Natural killer cell (primary cell): ENCODE measurements around the gene CHCHD3. TPM values are rescaled to one million over a fixed set of nuclear protein-coding genes. Genes with fewer than 3 reads are reported as not detected.

Experiments
- ATAC-seq, 3 donors: fragments of 150-1000 bp in 2 of 3; fragments of 200-7000 bp in 1 of 3; cut with Tn5 transposase; 1 replicate in 1 of 3; 2 replicates in 2 of 3; pipeline ENCODE4 v1.10.0; 2021; ENCODE audit warnings: mild to moderate bottlenecking in 2 of 3, moderate library complexity in 2 of 3
- DNase-seq, 2 donors: peaks; one replicate each; pipeline versions ENCODE4 v3.0.0 to v3.0.0-alpha.2; 2013 to 2021; ENCODE audit warnings: mixed read lengths in 1 of 2
- H3K27ac ChIP-seq: one replicate; pipeline ENCODE4 v1.5.1; 2013; ENCODE audit warnings: mild to moderate bottlenecking, low read length
- H3K27me3 ChIP-seq: one replicate; pipeline ENCODE4 v1.6.1; 2013; ENCODE audit warnings: low read length; ENCODE audit not compliant: control insufficient read depth, insufficient read depth
- H3K36me3 ChIP-seq: one replicate; pipeline ENCODE4 v1.6.1; 2013; ENCODE audit warnings: low read length; ENCODE audit not compliant: control insufficient read depth, insufficient read depth
- H3K4me1 ChIP-seq: one replicate; pipeline ENCODE4 v1.6.1; 2013; ENCODE audit warnings: low read length; ENCODE audit not compliant: control insufficient read depth, insufficient read depth
- H3K4me3 ChIP-seq: one replicate; pipeline ENCODE4 v1.5.1; 2013; ENCODE audit warnings: low read length
- H3K9me3 ChIP-seq: one replicate; pipeline ENCODE4 v1.6.1; 2013; ENCODE audit warnings: low read length; ENCODE audit not compliant: control insufficient read depth, insufficient read depth
- H3K27ac Mint-ChIP-seq, 2 donors: one replicate each; pipeline ENCODE4 v1.8.0; 2022; ENCODE audit warnings: mild to moderate bottlenecking in 2 of 2, mixed read lengths in 2 of 2, moderate library complexity in 1 of 2
- H3K27me3 Mint-ChIP-seq, 2 donors: one replicate each; pipeline ENCODE4 v1.8.0; 2022; ENCODE audit warnings: low read depth in 2 of 2, mixed read lengths in 2 of 2
- H3K36me3 Mint-ChIP-seq: one replicate; pipeline ENCODE4 v1.8.0; 2022; ENCODE audit warnings: mixed read lengths
- H3K4me1 Mint-ChIP-seq, 2 donors: one replicate each; pipeline ENCODE4 v1.8.0; 2022; ENCODE audit warnings: mixed read lengths in 2 of 2
- H3K4me3 Mint-ChIP-seq: one replicate; pipeline ENCODE4 v1.8.0; 2022; ENCODE audit warnings: mild to moderate bottlenecking, moderate library complexity, mixed read lengths
- H3K9me3 Mint-ChIP-seq, 2 donors: one replicate each; pipeline ENCODE4 v1.8.0; 2022; ENCODE audit warnings: mixed read lengths in 2 of 2
- WGBS: methylation state at CpG from one replicate; pipeline ENCODE4 v1.1.7; 2013; ENCODE audit warnings: missing lambda C conversion rate; ENCODE audit not compliant: insufficient coverage; 5-methylcytosine and 5-hydroxymethylcytosine counted together
- intact Hi-C: fragments of 100-400 bp; cut with micrococcal nuclease; formaldehyde crosslinking; loops from one replicate; pipeline ENCODE4 v1.14.2; 2022
- total RNA-seq, 4 donors: library from RNA; stranded (reverse); fragments of 120-200 nt in 1 of 4; gene quantifications; one replicate each; pipeline versions ENCODE4 v1.2.3 to v1.2.4, GENCODE V29; 2013 to 2022
- TF ChIP-seq, protein P1 (sequence below): fragments of 200-600 bp; IDR thresholded peaks from one replicate; pipeline ENCODE4 v1.8.0; 2022; ENCODE audit warnings: antibody characterized with exemption

CHCHD3 gene
- total RNA-seq, 3 donors from 2014 or later (not counting 1 experiment from before 2014, with no cell fraction given) = 35.2 to 41.0 (median 35.9) TPM

DNA sequence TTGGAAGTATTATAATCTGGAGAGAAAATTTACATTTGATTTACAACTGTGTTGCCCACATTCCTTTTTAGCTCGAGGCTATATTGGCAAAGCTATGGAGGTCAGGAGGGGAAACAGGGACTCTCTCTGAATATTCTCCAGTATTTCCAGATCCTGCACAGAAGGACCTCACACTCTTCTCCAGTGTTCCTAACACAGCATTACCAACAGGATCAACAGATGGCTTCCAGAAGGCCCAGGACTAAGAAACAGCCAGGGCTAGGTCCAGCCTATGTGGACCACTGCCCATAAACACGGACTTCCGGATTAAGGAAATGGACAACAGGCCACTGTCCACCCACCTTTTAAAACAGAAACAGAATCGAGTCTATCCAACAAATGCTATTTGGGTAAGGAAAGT is 65.3 kb downstream of the CHCHD3 start:
- TF ChIP-seq, protein P1, sequence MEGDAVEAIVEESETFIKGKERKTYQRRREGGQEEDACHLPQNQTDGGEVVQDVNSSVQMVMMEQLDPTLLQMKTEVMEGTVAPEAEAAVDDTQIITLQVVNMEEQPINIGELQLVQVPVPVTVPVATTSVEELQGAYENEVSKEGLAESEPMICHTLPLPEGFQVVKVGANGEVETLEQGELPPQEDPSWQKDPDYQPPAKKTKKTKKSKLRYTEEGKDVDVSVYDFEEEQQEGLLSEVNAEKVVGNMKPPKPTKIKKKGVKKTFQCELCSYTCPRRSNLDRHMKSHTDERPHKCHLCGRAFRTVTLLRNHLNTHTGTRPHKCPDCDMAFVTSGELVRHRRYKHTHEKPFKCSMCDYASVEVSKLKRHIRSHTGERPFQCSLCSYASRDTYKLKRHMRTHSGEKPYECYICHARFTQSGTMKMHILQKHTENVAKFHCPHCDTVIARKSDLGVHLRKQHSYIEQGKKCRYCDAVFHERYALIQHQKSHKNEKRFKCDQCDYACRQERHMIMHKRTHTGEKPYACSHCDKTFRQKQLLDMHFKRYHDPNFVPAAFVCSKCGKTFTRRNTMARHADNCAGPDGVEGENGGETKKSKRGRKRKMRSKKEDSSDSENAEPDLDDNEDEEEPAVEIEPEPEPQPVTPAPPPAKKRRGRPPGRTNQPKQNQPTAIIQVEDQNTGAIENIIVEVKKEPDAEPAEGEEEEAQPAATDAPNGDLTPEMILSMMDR = no peak
- Mint-ChIP-seq H3K27me3 (no peaks in the 10 kb centered on the region), H3K27ac (no peak overlapping the region), H3K9me3 (no peaks in the 10 kb centered on the region), H3K4me1 (peaks cover 11 to 28% of the 10 kb centered on the region in 2 donors), H3K36me3 (no peaks in the 10 kb centered on the region), H3K4me3 (no peak overlapping the region)
- no peak overlapping the region for H3K27ac ChIP-seq
- intact Hi-C loops = no loop called here
- no peaks in the 10 kb centered on the region for H3K27me3 ChIP-seq
- 94% methylated on average over 4 of the region's 4 CpGs for WGBS
- DNase-seq (no peak), ATAC-seq (no peak)
- H3K4me1 ChIP-seq = no peaks in the 10 kb centered on the region
- no peaks in the 10 kb centered on the region for H3K36me3 ChIP-seq
- H3K9me3 ChIP-seq = no peaks in the 10 kb centered on the region
- H3K4me3 ChIP-seq = no peak overlapping the region

DNA sequence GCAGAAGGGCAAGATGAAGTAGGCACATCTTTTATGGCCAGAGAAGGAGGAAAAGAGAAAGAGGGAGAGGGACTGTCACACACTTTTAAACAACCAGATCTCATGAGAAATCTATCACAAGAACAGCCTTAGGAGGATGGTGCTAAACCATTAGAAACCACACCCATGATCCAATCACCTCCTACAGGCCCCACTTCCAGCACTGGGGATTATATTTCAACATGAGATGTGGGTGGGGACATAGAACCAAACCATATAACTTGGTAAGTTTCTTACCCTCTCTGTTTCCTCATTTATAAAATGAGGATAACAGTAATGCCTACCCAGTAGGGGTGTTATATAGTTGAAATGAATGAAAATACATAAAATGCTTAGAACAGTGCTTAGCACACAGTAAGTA is 66.0 kb downstream of the CHCHD3 start:
- DNase-seq (no peak), ATAC-seq (no peak)
- H3K4me1 Mint-ChIP-seq = peaks cover 13 to 28% of the 10 kb centered on the region in 2 donors
- no peaks in the 10 kb centered on the region for H3K4me1 ChIP-seq
- intact Hi-C loops = no loop called here
- no peaks in the 10 kb centered on the region for H3K9me3 ChIP-seq
- H3K4me3 ChIP-seq = no peak overlapping the region
- H3K4me3 Mint-ChIP-seq = no peak overlapping the region
- H3K27me3 Mint-ChIP-seq = no peaks in the 10 kb centered on the region
- H3K27me3 ChIP-seq = no peaks in the 10 kb centered on the region
- no peaks in the 10 kb centered on the region for H3K36me3 Mint-ChIP-seq
- no peak overlapping the region for H3K27ac Mint-ChIP-seq
- H3K36me3 ChIP-seq = no peaks in the 10 kb centered on the region
- TF ChIP-seq, protein P1 = no peak
- no peaks in the 10 kb centered on the region for H3K9me3 Mint-ChIP-seq
- H3K27ac ChIP-seq = no peak overlapping the region

GRCh38 chr7:133011746-133012145 is 70.1 kb downstream of the CHCHD3 start:
- no peak overlapping the region for H3K27ac Mint-ChIP-seq
- DNase-seq (no peak), ATAC-seq (no peak)
- peaks cover 28 to 42% of the 10 kb centered on the region in 2 donors for H3K4me1 Mint-ChIP-seq
- 94% methylated on average over 2 of the region's 5 CpGs for WGBS
- no peak overlapping the region for H3K4me3 Mint-ChIP-seq
- H3K4me3 ChIP-seq = no peak overlapping the region
- no peaks in the 10 kb centered on the region for H3K9me3 Mint-ChIP-seq
- no peak overlapping the region for H3K27ac ChIP-seq
- no peaks in the 10 kb centered on the region for H3K27me3 ChIP-seq
- H3K27me3 Mint-ChIP-seq = no peaks in the 10 kb centered on the region
- intact Hi-C loops = no loop called here
- TF ChIP-seq, protein P1 = no peak
- no peaks in the 10 kb centered on the region for H3K4me1 ChIP-seq
- no peaks in the 10 kb centered on the region for H3K36me3 Mint-ChIP-seq
- H3K36me3 ChIP-seq = no peaks in the 10 kb centered on the region
- H3K9me3 ChIP-seq = no peaks in the 10 kb centered on the region

DNA sequence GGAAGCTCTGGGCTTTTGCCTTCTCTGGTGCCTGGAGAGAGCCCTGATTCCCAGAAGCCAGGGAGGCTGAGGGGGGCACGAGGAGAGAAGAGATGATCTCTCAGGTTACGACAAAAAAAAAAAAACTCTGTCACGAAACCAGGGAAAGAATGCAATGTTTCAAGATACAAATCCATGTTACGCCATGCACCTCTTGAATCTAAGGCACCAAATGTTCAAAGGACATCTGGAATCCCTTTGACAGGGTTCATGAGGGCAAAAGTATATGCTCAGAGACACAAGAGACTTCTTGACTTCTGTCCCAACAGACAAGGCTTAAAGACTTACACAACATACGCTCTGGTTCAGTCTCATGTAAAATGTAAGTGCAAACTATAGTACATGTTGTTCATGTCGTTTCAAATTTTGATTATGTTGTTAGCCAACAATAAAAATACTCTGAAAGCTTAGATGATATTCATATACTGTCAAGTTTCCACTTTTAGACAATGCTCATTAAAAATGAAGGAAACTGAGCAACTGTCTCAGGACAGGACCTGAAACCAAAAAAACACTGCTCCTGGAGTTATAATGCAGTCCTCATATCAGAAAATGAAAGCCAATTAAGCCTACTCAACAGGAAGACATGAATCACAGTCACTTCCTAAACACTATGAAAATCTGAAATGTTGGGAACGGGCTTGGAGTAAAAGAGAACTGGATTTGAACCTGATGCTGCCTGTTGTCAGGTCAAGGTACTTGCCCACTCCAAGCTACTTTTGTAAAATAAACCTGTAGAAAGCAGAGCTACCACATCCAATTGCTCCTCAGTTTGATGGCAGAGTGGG is 72.3 kb downstream of the CHCHD3 start:
- H3K9me3 ChIP-seq = peaks cover 2% of the 10 kb centered on the region
- H3K36me3 ChIP-seq = no peaks in the 10 kb centered on the region
- Mint-ChIP-seq H3K27me3 (no peaks in the 10 kb centered on the region), H3K36me3 (no peaks in the 10 kb centered on the region), H3K4me3 (no peak overlapping the region), H3K27ac (no peak overlapping the region), H3K9me3 (no peaks in the 10 kb centered on the region), H3K4me1 (peaks cover 19 to 34% of the 10 kb centered on the region in 2 donors)
- no peaks in the 10 kb centered on the region for H3K27me3 ChIP-seq
- ATAC-seq (no peak), DNase-seq (no peak)
- no peak overlapping the region for H3K4me3 ChIP-seq
- no peaks in the 10 kb centered on the region for H3K4me1 ChIP-seq
- H3K27ac ChIP-seq = no peak overlapping the region
- WGBS = 91% methylated on average over 7 of the region's 7 CpGs
- TF ChIP-seq, protein P1 = no peak
- intact Hi-C loops = no loop called here
